Cardiac septum (tissue), 1 donor: Measurements from ENCODE around the gene BLMH. TPM values are rescaled to one million over a fixed set of nuclear protein-coding genes. Genes with fewer than 3 reads are reported as not detected.

Experiments used
- DNase-seq: peaks from one replicate; pipeline ENCODE4 v3.0.0-alpha.2; 2020; ENCODE audit warnings: low spot score
- intact Hi-C: fragments of 100-400 bp; cut with DNase I; formaldehyde crosslinking; loops from one replicate; pipeline ENCODE4 v1.14.0; 2022
- long read RNA-seq: library from polyadenylated mRNA; unstranded; transcript quantifications from one replicate; pipeline ENCODE4 v2.0.0, GENCODE V29; 2021
- total RNA-seq: library from RNA; stranded (reverse); fragmentation: NEBNext Ultra II Directional; extraction: Animal tissue kit (Norgen Biotek cat#: 25700); gene quantifications from one replicate; pipeline ENCODE4 v1.2.1, GENCODE V29; 2021
- donor health status: DM: no; HTN: no; CAD: no.

BLMH gene, protein sequence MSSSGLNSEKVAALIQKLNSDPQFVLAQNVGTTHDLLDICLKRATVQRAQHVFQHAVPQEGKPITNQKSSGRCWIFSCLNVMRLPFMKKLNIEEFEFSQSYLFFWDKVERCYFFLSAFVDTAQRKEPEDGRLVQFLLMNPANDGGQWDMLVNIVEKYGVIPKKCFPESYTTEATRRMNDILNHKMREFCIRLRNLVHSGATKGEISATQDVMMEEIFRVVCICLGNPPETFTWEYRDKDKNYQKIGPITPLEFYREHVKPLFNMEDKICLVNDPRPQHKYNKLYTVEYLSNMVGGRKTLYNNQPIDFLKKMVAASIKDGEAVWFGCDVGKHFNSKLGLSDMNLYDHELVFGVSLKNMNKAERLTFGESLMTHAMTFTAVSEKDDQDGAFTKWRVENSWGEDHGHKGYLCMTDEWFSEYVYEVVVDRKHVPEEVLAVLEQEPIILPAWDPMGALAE
- total RNA-seq: 14.1 TPM
- long read RNA-seq, transcript BLMH-201 (12 exons, 2,365 nt): major isoform, 20 of 24 reads
- long read RNA-seq, partial matches to known transcripts: 0 of 24 reads
- long read RNA-seq, other reads (novel, unspliced or antisense): 3 of 24 reads

DNA sequence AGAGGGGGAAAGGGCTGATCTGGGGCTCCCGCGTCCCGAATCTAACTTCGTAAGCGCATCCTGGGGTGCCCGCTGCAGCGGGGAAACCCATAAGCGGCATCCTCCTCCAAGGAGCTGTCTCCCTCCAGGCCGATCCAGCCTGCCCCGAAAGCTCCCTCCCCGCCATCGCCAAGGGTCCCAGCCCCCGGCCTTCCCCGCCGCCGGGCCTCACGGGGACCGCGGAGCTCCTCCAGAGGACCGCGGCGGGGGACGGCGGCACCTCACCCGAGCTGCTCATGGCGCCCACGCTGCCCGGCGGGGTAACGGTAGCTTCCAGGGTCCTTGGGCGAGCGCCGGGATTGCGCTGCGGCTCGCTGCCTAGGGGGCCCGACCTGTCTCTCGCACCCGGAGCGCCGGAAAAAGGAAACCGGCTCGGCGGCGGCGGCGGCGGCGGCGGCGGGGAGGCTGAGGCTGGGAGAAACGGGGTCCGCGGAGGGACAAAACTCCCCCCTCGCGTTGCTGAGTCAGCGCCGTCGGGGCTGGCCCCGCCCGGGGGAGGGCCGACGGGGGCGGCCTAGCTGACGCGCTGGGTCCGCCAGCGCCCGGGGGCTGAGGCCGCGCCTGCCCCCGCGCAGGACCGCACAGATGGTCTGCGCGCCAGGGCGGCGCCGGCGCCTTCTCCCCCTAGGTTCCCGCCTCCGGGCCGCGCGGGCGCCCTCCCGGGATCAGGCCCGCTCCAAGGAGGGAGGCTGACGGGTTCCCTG, at the start of gene BLMH:
Gene BLMH (minus strand): TSS at position 402 of the 743 bp plus-strand sequence. CDS start 125 bp downstream, at position 277.
- peak; percentile 89 for DNase-seq
- intact Hi-C loops: loop anchor here (5.0 kb wide), 2 partner anchors 86 to 174 kb away; partner anchors contain the start of genes CPD and NSRP1

DNA sequence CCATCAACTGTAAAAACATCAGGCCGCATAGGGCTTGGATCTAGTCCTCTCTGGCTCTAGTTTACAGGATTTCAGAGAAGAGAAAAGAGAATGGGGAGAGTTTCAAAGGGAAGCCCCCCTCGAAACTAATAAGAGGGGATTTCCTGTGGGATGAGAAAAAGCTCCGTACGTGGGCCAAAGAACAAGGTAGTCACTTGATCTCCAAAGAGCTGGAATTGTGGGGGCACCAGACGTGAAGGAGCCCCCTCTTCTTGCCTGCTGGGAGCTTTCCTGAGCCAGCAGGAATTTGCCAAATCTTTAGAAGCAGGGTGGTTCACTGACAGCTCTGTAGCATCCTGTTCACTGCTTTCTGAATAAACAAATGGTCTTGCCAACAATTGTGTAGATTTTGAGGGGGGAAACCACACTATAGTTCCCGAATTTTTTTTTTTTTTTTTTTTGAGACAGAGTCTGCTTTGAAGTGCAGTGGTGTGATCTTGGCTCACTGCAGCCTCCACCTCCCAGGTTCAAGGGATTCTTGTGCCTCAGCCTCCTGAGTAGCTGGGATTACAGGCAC, 49.1 kb upstream of the BLMH start:
- no peak for DNase-seq
- intact Hi-C loops: loop anchor here (2.0 to 10.0 kb wide), 3 partner anchors 38 to 204 kb away; partner anchors contain the start of genes CPD and GOSR1

DNA sequence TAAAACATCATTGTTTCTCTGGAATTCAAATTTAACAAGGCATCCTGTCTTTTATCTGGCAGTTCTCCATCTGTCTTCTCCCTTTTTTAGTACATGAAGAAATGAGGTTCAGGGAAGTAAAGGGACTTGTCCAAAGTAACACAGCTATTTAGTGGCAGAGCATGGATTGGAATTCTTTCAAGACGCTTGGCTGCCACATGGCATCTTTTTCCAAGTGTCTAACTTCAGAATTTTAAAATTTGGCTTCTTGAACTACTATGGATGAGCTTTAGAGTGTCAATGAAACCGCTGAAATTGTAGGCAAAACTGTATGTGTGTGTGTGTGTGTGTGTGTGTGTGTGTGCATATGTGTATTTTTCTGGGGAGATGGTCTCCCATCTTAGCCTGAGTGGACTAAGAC, 47.3 kb upstream of the BLMH start:
- intact Hi-C loops: no loop called here
- no peak for DNase-seq

DNA sequence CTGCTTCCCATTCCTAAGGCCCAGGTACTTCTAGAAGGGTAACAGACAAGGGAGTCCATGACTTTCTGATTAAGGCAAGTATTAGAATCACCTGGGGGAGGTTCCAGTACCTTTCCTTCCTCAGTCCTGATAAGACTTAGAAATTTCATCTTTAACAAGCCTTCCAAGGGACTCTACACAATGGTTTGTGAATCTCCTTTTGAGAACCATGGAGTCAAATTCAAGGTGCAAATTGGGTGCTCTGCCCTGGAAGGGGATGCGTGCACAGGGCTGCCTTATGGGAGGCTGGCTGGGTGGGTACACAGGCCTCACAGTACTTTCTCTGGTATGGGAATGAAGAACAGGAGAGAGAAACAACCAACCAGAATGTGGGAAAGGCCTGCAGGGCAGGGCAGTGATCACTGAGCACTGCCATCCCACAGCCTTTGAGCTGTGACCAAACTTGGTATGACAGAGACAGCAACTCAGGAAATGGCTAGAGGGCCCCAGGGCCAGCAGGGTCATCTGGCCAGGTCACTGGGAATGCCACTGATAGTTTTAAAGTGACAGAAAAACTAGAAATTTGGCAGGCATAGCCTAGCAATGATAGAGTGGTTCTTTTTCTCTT, 45.8 kb upstream of the BLMH start:
- no peak for DNase-seq
- intact Hi-C loops: no loop called here

DNA sequence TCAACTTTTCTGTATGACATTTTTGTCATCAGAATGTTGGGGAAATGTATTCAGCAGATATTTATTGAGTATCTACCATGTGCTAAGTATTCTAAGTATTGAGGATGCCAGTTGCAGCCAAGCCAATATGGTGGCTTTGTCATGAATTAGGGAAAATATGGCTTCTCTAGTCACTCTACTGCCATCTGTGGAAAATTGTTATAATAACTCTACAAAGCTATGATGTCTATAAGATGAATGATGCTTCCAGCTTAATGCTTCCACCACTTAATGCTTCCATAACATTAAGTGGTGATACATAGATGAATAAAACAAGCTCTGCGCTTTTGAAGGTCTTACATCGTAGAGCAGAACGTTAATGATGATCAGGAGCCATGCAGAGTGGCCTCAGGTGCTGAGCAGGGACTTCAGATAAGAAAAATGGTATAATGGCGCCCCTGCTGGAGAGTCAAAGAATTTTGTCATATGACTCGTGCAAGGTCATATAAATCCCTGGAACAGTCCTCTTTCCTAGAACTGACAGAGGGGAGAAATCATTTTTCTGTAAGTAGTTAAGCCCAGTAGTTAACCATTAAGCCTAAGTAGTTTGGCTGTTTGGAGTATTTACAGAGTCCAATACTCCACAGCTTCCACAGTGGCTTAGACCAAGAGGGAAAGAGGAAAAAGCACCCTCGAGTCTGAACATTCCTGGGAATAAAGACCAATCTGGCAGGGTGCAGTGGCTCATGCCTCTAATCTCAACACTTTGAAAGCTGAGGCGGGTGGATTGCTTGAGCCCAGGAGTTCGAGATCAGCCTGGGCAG, 44.8 kb upstream of the BLMH start:
- intact Hi-C loops: no loop called here
- DNase-seq: no peak

DNA sequence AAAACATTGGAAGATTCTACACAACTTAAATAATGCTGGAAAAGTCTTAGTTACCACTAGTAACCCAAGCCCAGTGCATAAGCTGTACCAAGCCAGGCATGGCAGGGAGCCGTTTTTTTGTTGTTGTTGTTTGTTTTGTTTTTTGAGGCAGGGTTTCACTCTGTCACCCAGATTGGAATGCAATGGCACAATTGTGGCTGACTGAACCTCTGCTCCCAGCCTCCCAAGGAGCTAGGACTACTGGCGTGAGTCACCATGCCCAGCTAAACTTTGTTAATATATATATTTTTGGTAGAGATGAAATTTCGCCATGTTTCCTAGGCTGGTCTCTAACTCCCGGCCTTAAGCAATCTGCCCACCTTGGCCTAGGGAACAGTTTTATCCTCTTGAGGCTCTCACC, 42.7 kb upstream of the BLMH start:
- intact Hi-C loops: no loop called here
- DNase-seq: no peak

DNA sequence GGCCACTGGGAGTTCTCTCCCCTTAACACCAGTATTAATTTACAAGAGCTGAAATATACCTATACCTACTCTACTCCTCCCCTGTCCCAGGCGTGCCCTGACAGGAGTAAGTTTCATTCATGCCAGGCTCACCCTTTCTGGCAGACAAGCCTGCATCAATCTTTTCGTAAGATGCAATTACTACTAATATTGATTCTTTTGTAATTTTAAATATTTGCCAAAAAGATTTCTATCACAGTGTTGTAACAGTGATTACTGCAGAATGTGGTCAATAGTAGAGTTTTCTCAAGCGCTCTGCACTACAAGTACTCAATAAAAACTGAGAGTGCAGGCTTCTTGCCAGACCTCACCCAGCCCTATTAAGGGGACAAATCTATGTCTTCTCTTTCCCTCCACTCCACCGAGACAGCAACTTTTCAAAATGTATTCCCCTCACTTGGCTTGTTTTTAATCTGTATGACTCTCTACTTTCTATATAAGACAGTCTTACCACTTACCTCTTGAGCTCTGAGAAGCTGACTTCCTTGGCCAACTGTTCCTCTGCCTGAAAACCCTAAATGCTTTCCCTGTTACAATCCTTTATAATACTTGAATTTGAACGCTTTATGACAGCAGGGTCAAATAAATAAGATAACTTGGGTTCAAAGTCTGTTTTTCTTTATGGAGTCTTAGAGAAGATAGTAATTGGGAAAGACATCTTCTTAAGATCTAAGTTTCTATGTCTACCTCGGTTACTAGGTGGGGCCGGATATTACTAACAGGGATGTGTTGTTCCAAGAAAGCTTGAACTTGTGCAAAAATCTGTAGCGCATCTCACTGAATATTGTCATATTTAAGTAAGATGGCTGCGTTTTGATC, 42.0 kb upstream of the BLMH start, which contains the start of gene TMIGD1:
Gene TMIGD1 (minus strand): TSS at position 555 of the 858 bp plus-strand sequence. CDS start 1,924 bp downstream, outside the sequence.
- intact Hi-C loops: no loop called here
- DNase-seq: no peak

DNA sequence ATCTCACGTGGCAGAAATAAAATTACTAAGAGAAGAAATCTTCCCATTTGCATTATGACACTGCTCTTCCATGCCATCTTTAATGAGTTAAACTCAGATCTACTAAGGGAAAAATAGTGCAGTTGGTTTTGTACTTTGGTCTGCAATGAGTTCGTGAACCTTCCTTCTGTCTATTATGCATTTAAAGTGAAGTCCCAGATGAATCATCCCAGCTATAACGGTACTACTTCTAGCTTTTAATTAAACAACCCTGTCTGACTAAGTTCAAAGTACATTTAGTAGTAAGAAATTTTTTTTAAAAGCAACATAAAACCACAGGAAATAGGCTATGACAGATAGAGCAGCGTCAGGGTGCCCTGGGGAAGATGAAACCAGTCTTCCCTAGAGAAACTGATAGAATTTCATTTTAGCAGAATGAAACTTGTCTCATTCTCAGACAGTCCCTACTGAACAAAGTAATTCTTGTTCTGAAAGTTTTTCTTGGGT, 40.4 kb upstream of the BLMH start:
- no peak for DNase-seq
- intact Hi-C loops: no loop called here

DNA sequence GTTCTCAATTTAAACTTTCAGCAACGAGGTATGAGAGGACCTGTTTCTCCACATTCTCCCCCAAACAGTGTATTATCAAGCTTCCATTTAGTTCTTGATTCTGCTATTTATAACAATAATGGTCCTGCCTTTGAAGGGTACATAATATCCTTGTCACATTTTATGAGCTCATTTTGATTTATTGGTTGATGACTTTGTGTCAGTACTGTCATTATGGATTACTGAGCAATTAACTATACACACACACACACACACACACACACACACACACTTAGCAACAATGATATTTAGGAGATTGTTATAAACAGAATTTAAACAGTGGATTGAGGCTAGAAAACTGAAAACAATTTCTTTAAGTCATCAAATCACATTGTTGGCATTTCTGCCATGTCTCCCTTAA, 35.1 kb upstream of the BLMH start:
- intact Hi-C loops: no loop called here
- no peak for DNase-seq

DNA sequence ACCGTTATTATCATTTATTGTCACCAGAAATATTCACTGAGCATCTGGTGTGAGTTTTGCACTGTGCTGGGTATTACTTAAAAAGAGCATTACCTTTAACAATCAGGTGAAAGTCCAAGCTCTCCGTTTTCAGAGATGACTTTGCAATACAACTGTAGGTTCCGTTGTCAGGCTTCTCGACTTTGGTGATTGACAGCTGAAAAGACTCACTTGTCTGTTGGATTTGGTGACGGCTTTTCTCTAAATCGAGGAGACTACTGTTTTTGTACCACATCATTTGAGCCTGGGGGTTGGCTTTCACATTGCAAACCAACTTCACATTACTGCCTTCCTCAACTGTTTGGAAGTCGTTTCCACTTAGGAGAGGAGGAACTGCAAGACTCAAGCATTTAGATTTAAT, 33.0 kb upstream of the BLMH start:
- intact Hi-C loops: no loop called here
- no peak for DNase-seq

DNA sequence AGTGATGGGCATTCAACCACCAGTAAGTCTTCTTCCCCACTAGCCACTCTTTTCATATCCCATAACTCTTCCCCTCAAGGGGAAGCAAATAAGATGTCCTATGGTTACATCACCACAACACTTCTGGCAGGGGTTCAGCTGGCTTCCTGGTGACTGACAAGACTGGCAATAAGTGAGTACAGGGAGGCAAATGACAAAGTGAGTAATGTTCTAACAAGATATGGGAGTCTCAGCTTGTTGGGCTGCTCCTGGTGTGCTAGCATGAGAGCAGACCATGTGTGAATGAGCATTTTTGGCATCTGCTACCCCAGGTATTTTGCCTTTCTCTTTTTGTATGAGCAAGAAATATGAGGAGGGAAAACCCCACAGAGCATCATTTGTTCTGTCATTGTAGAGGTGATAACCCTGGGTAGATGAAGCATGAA, 32.2 kb upstream of the BLMH start:
- no peak for DNase-seq
- intact Hi-C loops: no loop called here

DNA sequence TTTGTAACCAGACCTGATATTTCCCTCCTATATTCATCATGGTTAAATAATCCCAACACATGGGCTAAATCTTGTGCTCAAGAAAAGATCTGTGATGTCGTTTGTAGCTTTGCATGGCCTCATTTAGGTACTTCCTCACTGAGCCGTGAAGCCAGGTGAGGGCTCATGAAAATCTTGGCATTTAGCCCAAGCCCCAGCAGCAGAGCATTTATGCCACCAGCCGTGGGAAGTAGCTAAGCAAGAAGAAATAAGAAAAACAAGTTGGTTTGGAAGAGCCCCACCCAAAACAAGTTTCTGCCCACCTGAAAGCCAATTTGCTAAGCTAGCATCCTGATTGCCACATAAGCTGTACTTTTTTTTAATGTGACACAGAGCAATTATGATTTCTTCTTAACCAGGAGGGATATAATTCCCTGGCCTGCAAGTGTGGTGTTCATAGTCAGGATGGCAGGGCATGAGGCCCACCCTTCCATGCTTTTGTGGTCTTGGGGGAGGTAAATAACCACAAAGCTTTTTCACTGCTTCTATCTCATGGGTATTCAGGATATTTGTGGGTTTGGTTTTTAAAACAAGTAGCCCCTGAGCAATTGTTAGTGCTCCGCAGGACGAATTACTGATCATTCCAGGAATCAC, 31.6 kb upstream of the BLMH start:
- intact Hi-C loops: no loop called here
- no peak for DNase-seq

DNA sequence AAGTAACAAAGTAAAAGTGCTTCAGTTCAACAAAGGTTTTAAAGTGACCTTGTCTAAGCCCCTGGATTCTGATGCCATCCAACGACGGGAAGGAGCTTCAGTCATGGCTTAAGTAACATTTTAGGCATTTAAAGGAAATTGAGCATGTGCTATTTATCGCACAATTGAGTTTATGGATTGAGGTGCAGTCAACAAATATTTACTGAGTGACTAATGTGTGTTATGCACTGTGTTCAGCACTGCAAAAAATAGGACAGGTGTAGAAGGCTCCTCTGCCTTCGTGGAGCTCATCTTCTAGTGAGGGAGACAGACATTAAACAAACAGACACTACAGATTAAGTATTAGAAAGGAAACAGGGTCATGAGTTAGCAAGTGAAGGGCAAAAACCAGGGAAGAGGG, 29.6 kb upstream of the BLMH start:
- intact Hi-C loops: no loop called here
- DNase-seq: no peak

DNA sequence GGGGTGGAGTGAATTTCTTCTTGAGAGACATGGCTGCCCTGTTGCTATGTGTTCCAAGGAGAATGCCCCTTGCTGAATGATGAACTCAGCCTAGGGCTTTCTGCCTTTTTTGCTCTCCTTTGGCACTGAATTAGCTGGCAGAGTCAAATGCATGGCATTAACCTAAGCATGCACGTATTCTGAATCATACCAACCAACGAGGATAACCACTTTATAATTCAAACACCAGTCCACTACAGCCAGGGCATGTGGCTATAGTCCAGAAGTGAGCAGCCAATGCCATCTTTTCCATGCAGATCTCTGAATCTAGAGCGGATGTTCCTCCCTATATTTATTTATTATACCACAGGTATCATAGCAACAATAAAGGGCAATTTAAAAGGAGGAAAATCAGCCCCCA, 26.4 kb upstream of the BLMH start:
- intact Hi-C loops: no loop called here
- DNase-seq: no peak

DNA sequence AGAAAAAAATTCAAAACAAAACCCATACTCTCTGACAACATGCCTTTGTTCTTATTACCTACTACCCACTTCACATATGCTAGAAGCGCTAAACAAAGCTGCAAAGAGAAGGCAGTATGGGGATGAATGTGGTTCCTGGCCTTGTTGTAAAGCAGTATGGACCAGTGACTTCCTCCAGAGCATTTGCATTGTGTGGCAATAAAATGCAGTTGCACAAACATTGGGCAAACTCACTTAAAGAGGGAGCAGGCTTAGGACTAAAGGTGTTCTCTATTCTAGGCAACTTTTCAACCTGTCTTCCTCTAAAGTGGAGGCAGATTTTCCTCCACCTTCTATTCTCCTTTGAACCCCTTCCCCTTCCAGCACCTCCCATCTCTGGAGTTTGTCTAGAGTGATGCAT, 25.0 kb upstream of the BLMH start:
- DNase-seq: no peak
- intact Hi-C loops: no loop called here

DNA sequence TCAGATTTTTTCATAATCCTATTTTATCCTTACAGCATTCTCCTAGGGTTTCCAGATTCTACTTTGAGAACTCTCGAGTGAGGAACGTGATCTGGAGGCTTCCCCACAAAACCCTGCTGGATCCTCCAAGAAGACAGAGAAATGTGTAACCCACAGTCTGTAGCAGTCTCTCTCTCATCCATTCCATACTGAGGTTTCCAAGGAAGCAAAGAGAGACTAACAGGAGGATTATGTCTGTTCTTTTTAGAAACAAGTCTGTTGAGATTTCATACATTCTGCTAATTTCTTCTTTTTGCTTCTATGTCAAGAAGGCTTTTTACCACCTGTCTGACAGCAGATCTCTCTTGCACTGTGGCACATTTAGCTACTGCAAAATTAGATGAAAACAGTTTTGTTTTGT, 23.4 kb upstream of the BLMH start:
- intact Hi-C loops: no loop called here
- DNase-seq: no peak

DNA sequence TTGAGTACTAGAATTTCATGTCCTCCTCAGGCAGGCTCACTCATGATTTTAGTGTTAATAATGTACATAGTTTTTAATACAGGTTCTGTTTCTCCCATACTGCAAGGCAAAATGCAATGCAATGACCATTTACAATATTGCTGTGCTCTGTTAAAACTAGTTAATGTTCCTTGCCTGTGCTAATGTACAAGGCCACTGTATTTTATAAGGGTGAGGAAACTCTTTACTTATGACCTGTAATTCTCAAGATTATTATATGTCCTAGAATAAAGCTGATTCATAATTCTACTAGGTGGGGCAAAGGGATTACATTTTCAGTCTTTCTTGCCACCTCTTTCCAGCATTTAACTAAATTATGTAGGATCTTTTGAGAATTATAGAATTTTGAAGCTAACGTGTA, 22.7 kb upstream of the BLMH start:
- intact Hi-C loops: no loop called here
- DNase-seq: no peak
